OCI-LY3 (cell line): ENCODE results near the gene TRIM66.

Source experiments
- H2AFZ ChIP-seq: fragments of 200-600, 300-600 bp; shearing (Covaris generic); 2 replicates; pipeline ENCODE4 v1.6.0; 2014; ENCODE audit warnings: antibody characterized with exemption, low read depth, low read length
- H3K27ac ChIP-seq: fragments of 200-600, 300-600 bp; sonication (generic); 2 replicates; pipeline ENCODE4 v1.5.1; 2014; ENCODE audit warnings: mild to moderate bottlenecking, low read length, moderate library complexity, mixed read lengths
- H3K27me3 ChIP-seq: fragments of 200-600, 300-600 bp; sonication (generic); 2 replicates; pipeline ENCODE4 v1.6.1; 2014; ENCODE audit warnings: low read depth, low read length, mixed read lengths
- H3K36me3 ChIP-seq: fragments of 200-600, 300-600 bp; sonication (generic); replicated peaks from 2 replicates; pipeline ENCODE3; 2014; ENCODE audit warnings: low read depth, low read length, mixed read lengths
- H3K4me1 ChIP-seq: fragments of 300-600, 200-600 bp; sonication (generic); 2 replicates; pipeline ENCODE4 v1.6.1; 2014; ENCODE audit warnings: low read length, mixed read lengths
- H3K4me2 ChIP-seq: fragments of 200-600, 300-600 bp; sonication (generic); 2 replicates; pipeline ENCODE4 v1.6.1; 2014; ENCODE audit warnings: low read length, mixed read lengths
- H3K4me3 ChIP-seq: fragments of 300-600, 200-600 bp; sonication (generic); 2 replicates; pipeline ENCODE4 v1.5.1; 2014; ENCODE audit warnings: antibody characterized with exemption, mild to moderate bottlenecking, low read length, moderate library complexity
- H3K79me2 ChIP-seq: fragments of 300-600, 200-600 bp; shearing (Covaris generic); 2 replicates; pipeline ENCODE4 v1.6.1; 2014; ENCODE audit warnings: mild to moderate bottlenecking, low read length, mixed read lengths
- H3K9ac ChIP-seq: fragments of 300-600, 200-600 bp; shearing (Covaris generic); 2 replicates; pipeline ENCODE4 v1.6.0; 2014; ENCODE audit warnings: mild to moderate bottlenecking, low read length, moderate library complexity
- H3K9me3 ChIP-seq: fragments of 200-600, 300-600 bp; shearing (Covaris generic); 2 replicates; pipeline ENCODE4 v1.6.1; 2014; ENCODE audit warnings: low read length, mixed read lengths; ENCODE audit not compliant: insufficient read depth
- H4K20me1 ChIP-seq: fragments of 200-600, 300-600 bp; sonication (generic); 2 replicates; pipeline ENCODE4 v1.6.1; 2016; ENCODE audit warnings: low read length, mixed read lengths; ENCODE audit not compliant: insufficient read depth
- CTCF ChIP-seq: fragments of 200-600, 300-600 bp; sonication (generic); IDR thresholded peaks from 2 replicates; pipeline ENCODE4 v1.5.1; 2014; ENCODE audit warnings: antibody characterized with exemption, low read length, low read depth
- EZH2phosphoT487 ChIP-seq: fragments of 200-600 bp; shearing (Covaris generic); IDR thresholded peaks from 2 replicates; pipeline ENCODE4 v1.6.1; 2018; ENCODE audit warnings: antibody characterized with exemption, mixed run types, low read depth

TRIM66 gene

GRCh38 chr11:8610532-8611116 is 71.8 kb downstream of the TRIM66 start:
- Histone ChIP-seq H3K4me3 (no peak overlapping the region), H3K27ac (no peak overlapping the region), H3K9ac (no peak overlapping the region), H3K4me2 (no peak overlapping the region), H3K27me3 (no peaks in the 10 kb centered on the region), H3K4me1 (no peaks in the 10 kb centered on the region), H4K20me1 (no peaks in the 10 kb centered on the region), H3K79me2 (no peaks in the 10 kb centered on the region), H3K36me3 (no peaks in the 10 kb centered on the region), H3K9me3 (no peaks in the 10 kb centered on the region), H2AFZ (no peak overlapping the region)
- TF ChIP-seq EZH2phosphoT487, result no peak
- TF ChIP-seq CTCF, result no peak

- Histone ChIP-seq H3K4me2 (no peak overlapping the region), H3K4me1 (peaks cover 8% of the 10 kb centered on the region), H3K27me3 (peaks cover 6% of the 10 kb centered on the region), H4K20me1 (no peaks in the 10 kb centered on the region), H3K27ac (no peak overlapping the region), H3K4me3 (no peak overlapping the region), H3K9ac (no peak overlapping the region), H3K79me2 (no peaks in the 10 kb centered on the region), H2AFZ (no peak overlapping the region), H3K9me3 (no peaks in the 10 kb centered on the region), H3K36me3 (no peaks in the 10 kb centered on the region)
- TF ChIP-seq CTCF (no peak), EZH2phosphoT487 (no peak)
These were observed 73.8 kb downstream of the TRIM66 start for GRCh38 chr11:8608652-8609051.

- no peak overlapping the region for H3K4me3 ChIP-seq
- no peaks in the 10 kb centered on the region for H3K36me3 ChIP-seq
- no peaks in the 10 kb centered on the region for H4K20me1 ChIP-seq
These were observed 76.4 kb downstream of the TRIM66 start for GRCh38 chr11:8605971-8606563.

More at GRCh38 chr11:8605971-8606563, 76.4 kb downstream of the TRIM66 start:
- H2AFZ ChIP-seq, result no peak overlapping the region
- TF ChIP-seq EZH2phosphoT487 (no peak), CTCF (no peak)
- no peaks in the 10 kb centered on the region for H3K79me2 ChIP-seq
- peaks cover 10% of the 10 kb centered on the region for H3K4me1 ChIP-seq
- H3K9ac ChIP-seq, result no peak overlapping the region
- peaks cover 6% of the 10 kb centered on the region for H3K27me3 ChIP-seq
- no peaks in the 10 kb centered on the region for H3K9me3 ChIP-seq
- H3K4me2 ChIP-seq, result no peak overlapping the region
- no peak overlapping the region for H3K27ac ChIP-seq
